ENCODE data around the gene BTBD9.

GRCh38 chr6:38319256-38320212 lies 320.2 kb downstream of the BTBD9 start:
- TF ChIP-seq, protein P1, sequence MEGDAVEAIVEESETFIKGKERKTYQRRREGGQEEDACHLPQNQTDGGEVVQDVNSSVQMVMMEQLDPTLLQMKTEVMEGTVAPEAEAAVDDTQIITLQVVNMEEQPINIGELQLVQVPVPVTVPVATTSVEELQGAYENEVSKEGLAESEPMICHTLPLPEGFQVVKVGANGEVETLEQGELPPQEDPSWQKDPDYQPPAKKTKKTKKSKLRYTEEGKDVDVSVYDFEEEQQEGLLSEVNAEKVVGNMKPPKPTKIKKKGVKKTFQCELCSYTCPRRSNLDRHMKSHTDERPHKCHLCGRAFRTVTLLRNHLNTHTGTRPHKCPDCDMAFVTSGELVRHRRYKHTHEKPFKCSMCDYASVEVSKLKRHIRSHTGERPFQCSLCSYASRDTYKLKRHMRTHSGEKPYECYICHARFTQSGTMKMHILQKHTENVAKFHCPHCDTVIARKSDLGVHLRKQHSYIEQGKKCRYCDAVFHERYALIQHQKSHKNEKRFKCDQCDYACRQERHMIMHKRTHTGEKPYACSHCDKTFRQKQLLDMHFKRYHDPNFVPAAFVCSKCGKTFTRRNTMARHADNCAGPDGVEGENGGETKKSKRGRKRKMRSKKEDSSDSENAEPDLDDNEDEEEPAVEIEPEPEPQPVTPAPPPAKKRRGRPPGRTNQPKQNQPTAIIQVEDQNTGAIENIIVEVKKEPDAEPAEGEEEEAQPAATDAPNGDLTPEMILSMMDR (IDR thresholded peaks at IDR 0.05; ENCODE audit: poor library complexity): no peak
- TF ChIP-seq EZH2 (IDR thresholded peaks at IDR 0.05; ENCODE audit: borderline replicate concordance): no peak

All from hepatocyte (in vitro differentiated cells).